Transverse colon (tissue), 4 donors: ENCODE results near the gene SEPTIN2. TPM values are rescaled to one million over a fixed set of nuclear protein-coding genes. Genes with fewer than 3 reads are reported as not detected.

Experiments
- DNase-seq: peaks from one replicate; pipeline ENCODE4 v3.0.0-alpha.2; 2019
- H3K27ac ChIP-seq, 4 donors: fragments of 200-600 bp; sonication (generic); 2 replicates each; pipeline ENCODE4 v1.5.1; 2016 to 2018; ENCODE audit warnings: inconsistent platforms in 4 of 4
- H3K27me3 ChIP-seq: fragments of 200-600 bp; sonication (generic); 2 replicates; pipeline ENCODE4 v1.5.1; 2017; ENCODE audit warnings: inconsistent platforms
- H3K36me3 ChIP-seq, 4 donors: fragments of 200-600 bp; sonication (generic); 2 replicates each; pipeline ENCODE4 v1.5.1; 2017 to 2019; ENCODE audit warnings: inconsistent platforms in 4 of 4
- H3K4me1 ChIP-seq, 4 donors: fragments of 200-600 bp; sonication (generic); 2 replicates each; pipeline ENCODE4 v1.5.1; 2017 to 2020; ENCODE audit warnings: inconsistent platforms in 4 of 4
- H3K4me3 ChIP-seq, 4 donors: fragments of 200-600 bp; sonication (generic); 1 replicate in 1 of 4; 2 replicates in 3 of 4; pipeline versions ENCODE4 v1.5.1 to v1.6.1; 2017 to 2019; ENCODE audit warnings: inconsistent platforms in 4 of 4
- H3K9me3 ChIP-seq, 2 donors: fragments of 200-600 bp; sonication (generic); 2 replicates each; pipeline ENCODE4 v1.5.1; 2017 to 2019; ENCODE audit warnings: inconsistent platforms in 2 of 2
- CTCF ChIP-seq, 5 experiments: fragments of 200-600 bp in 3 of 5; fragments of 450-650 bp in 2 of 5; sonication (generic) in 3 of 5; IDR thresholded peaks; 1 replicate in 2 of 5; 2 replicates in 3 of 5; pipeline ENCODE4 v1.5.1; 2016 to 2017; ENCODE audit warnings: antibody characterized with exemption in 5 of 5, inconsistent platforms in 3 of 5, mild to moderate bottlenecking in 2 of 5, moderate library complexity in 1 of 5
- EP300 ChIP-seq: sonication (generic); formaldehyde crosslinking; IDR thresholded peaks from one replicate; pipeline ENCODE4 v1.6.1; 2017; ENCODE audit warnings: antibody characterized with exemption, low read depth
- POLR2A ChIP-seq: fragments of 450-650 bp; IDR thresholded peaks from one replicate; pipeline ENCODE4 v1.6.1; 2016; ENCODE audit warnings: antibody characterized with exemption, mild to moderate bottlenecking, moderate library complexity
- POLR2AphosphoS5 ChIP-seq, 3 donors: sonication (generic); formaldehyde crosslinking; IDR thresholded peaks; one replicate each; pipeline ENCODE4 v1.6.1; 2016; ENCODE audit warnings: antibody characterized with exemption in 3 of 3
- WGBS, 2 donors: methylation state at CpG; one replicate each; pipeline ENCODE4 v1.1.5; 2018; ENCODE audit warnings: low coverage in 1 of 2; 5-methylcytosine and 5-hydroxymethylcytosine counted together
- in situ Hi-C, 4 donors: fragments of 200-750 bp; cut with MboI; loops; one replicate each; pipeline versions ENCODE4 v1.15.0 to v1.15.1; 2017; ENCODE audit warnings: low sequenced_read_pairs in 3 of 4, low pct_ligation_motif_present in 1 of 4, low pct_unique_long_range_greater_than_20kb in 1 of 4
- intact Hi-C: fragments of 100-400 bp; cut with DNase I; formaldehyde crosslinking; loops from one replicate; pipeline ENCODE4 v1.15.1; 2023; ENCODE audit warnings: low total_unique reads
- total RNA-seq, 4 donors: library from RNA; depleted of rRNA; stranded (reverse); fragments of >200 nt; gene quantifications; one replicate each; pipeline ENCODE4 v1.1.0, GENCODE V29; 2016

Gene SEPTIN2
- total RNA-seq, 4 donors from 2014 or later: 116 to 264 (median 180) TPM

- no peak overlapping the region for H3K4me3 ChIP-seq
- intact Hi-C loops: no loop called here
- no peak overlapping the region for H3K27ac ChIP-seq
- in situ Hi-C loops: no loop called here
- no peak for TF ChIP-seq POLR2A
- no peak for TF ChIP-seq EP300
- TF ChIP-seq CTCF (IDR thresholded peaks at IDR 0.05): no peak
- H3K36me3 ChIP-seq: peaks cover 0 to 3% (median 0%) of the 10 kb centered on the region in 4 donors
- no peaks in the 10 kb centered on the region for H3K9me3 ChIP-seq
- no peak for DNase-seq
- peaks cover 0 to 41% (median 7%) of the 10 kb centered on the region in 4 donors for H3K4me1 ChIP-seq
- WGBS, 2 donors: 72 to 97% methylated on average over 4 to 5 of the region's 5 CpGs
- no peaks in the 10 kb centered on the region for H3K27me3 ChIP-seq
Observed at GRCh38 chr2:241308267-241308666, 7.5 kb upstream of the SEPTIN2 start.

GRCh38 chr2:241308832-241309500 is 6.8 kb upstream of the SEPTIN2 start:
- no peak overlapping the region for H3K4me3 ChIP-seq
- H3K27me3 ChIP-seq: no peaks in the 10 kb centered on the region
- in situ Hi-C loops: no loop called here
- intact Hi-C loops: no loop called here
- TF ChIP-seq POLR2A (no peak), CTCF (IDR thresholded peaks at IDR 0.05) (no peak), POLR2AphosphoS5 (IDR thresholded peaks at IDR 0.05) (no peak), EP300 (no peak)
- WGBS, 2 donors: 90 to 93% methylated on average over 11 to 18 of the region's 18 CpGs
- DNase-seq: no peak
- peaks cover 0 to 3% (median 0%) of the 10 kb centered on the region in 4 donors for H3K36me3 ChIP-seq
- H3K27ac ChIP-seq: peak overlapping the region in 1 of 4 donors; percentile 38
- H3K4me1 ChIP-seq: peaks cover 0 to 48% (median 12%) of the 10 kb centered on the region in 4 donors
- no peaks in the 10 kb centered on the region for H3K9me3 ChIP-seq

GRCh38 chr2:241309684-241310117 is 6.0 kb upstream of the SEPTIN2 start:
- in situ Hi-C loops: no loop called here
- no peak for TF ChIP-seq EP300
- TF ChIP-seq POLR2AphosphoS5 (IDR thresholded peaks at IDR 0.05): no peak
- no peak for TF ChIP-seq CTCF (IDR thresholded peaks at IDR 0.05)
- no peak for TF ChIP-seq POLR2A
- Histone ChIP-seq H3K4me3 (no peak overlapping the region), H3K36me3 (peaks cover 0 to 3% (median 0%) of the 10 kb centered on the region in 4 donors), H3K4me1 (peaks cover 0 to 53% (median 13%) of the 10 kb centered on the region in 4 donors), H3K27ac (peak overlapping the region in 2 of 4 donors; percentile 38 to 39), H3K27me3 (no peaks in the 10 kb centered on the region), H3K9me3 (no peaks in the 10 kb centered on the region)
- intact Hi-C loops: no loop called here
- 50% methylated on average over 2 of the region's 2 CpGs; no CpG with 5 or more reads in 1 of the 2 donors for WGBS, 2 donors
- peak; percentile 52 for DNase-seq

- H3K4me3 ChIP-seq: no peak overlapping the region
- TF ChIP-seq EP300 (no peak), POLR2AphosphoS5 (IDR thresholded peaks at IDR 0.05) (no peak), CTCF (IDR thresholded peaks at IDR 0.05) (no peak), POLR2A (no peak)
- DNase-seq: no peak
- no peaks in the 10 kb centered on the region for H3K27me3 ChIP-seq
- intact Hi-C loops: no loop called here
- H3K4me1 ChIP-seq: peaks cover 0 to 46% (median 9%) of the 10 kb centered on the region in 4 donors
- 90 to 98% methylated on average over 7 to 13 of the region's 13 CpGs for WGBS, 2 donors
- H3K36me3 ChIP-seq: peaks cover 0 to 3% (median 0%) of the 10 kb centered on the region in 4 donors
- in situ Hi-C loops: no loop called here
- no peaks in the 10 kb centered on the region for H3K9me3 ChIP-seq
- no peak overlapping the region for H3K27ac ChIP-seq
Observed at GRCh38 chr2:241310917-241311566, 4.7 kb upstream of the SEPTIN2 start.
